Neuron (in vitro differentiated cells): ENCODE data around the gene RPRD2.
"Not testable (repeated sequence)": the region's sequence is repeated elsewhere in the genome, so short reads cannot be mapped to it uniquely, and the experiment has no call there.

Source experiments
- H2AFZ ChIP-seq: one replicate; pipeline ENCODE4 v1.6.1; 2013; ENCODE audit warnings: low read depth, mild to moderate bottlenecking, inconsistent platforms, low read length, moderate library complexity
- H3K27me3 ChIP-seq: one replicate; pipeline ENCODE4 v1.6.1; 2013; ENCODE audit warnings: low read length; ENCODE audit not compliant: insufficient read depth
- H3K36me3 ChIP-seq: one replicate; pipeline ENCODE4 v1.6.1; 2013; ENCODE audit warnings: low read length; ENCODE audit not compliant: insufficient read depth
- H3K4me1 ChIP-seq: one replicate; pipeline ENCODE4 v1.6.1; 2013; ENCODE audit warnings: low read length; ENCODE audit not compliant: insufficient read depth
- H3K4me3 ChIP-seq: 2 replicates; pipeline ENCODE4 v1.5.1; 2013; ENCODE audit warnings: mild to moderate bottlenecking, low read length, moderate library complexity
- H3K9me3 ChIP-seq: one replicate; pipeline ENCODE4 v1.6.1; 2013; ENCODE audit warnings: low read length

The RPRD2 gene

DNA sequence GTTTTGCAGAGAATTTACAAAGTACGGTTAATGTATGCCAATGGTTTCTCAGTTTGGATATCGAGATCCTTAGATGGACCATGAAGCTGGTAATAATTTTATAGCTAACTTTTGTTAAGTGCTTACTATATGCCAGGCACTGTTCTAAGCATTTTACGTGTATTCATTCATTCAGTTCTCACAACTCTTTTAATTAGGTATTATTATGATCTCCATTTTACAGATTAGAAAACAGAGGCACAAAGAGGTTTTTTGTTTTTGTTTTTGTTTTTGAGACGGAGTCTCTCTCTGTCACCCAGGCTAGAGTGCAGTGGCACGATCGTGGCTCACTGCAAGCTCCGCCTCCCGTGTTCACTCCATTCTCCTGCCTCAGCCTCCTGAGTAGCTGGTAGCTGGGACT, 7.2 kb downstream of the RPRD2 start:
- Histone ChIP-seq H3K4me1 (peaks cover 7% of the 10 kb centered on the region), H2AFZ (no peak overlapping the region), H3K36me3 (no peaks in the 10 kb centered on the region), H3K9me3 (no peaks in the 10 kb centered on the region), H3K4me3 (no peak overlapping the region), H3K27me3 (no peaks in the 10 kb centered on the region)

DNA sequence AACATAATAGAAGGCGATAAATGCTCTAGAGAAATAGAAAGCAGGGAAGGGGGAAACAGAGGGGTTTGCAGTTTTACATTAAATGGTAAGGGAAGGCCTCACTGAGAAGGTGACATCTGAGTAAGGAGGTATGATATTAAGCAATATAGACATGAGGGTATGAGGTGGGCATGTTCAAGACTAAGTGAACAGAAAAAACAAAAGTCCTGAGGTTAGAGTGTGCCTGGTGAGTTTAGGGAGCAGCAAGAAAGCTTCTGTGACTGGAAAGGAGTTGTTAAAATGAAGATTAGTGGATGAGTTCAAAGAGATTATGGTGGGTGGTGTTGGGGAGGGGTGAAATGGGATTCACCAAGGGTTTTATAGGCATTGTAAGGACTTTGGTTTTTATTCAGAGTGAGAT, 8.6 kb downstream of the RPRD2 start:
- no peak overlapping the region for H2AFZ ChIP-seq
- no peaks in the 10 kb centered on the region for H3K36me3 ChIP-seq
- no peaks in the 10 kb centered on the region for H3K27me3 ChIP-seq
- H3K4me3 ChIP-seq: no peak overlapping the region
- H3K4me1 ChIP-seq: no peaks in the 10 kb centered on the region
- H3K9me3 ChIP-seq: no peaks in the 10 kb centered on the region

DNA sequence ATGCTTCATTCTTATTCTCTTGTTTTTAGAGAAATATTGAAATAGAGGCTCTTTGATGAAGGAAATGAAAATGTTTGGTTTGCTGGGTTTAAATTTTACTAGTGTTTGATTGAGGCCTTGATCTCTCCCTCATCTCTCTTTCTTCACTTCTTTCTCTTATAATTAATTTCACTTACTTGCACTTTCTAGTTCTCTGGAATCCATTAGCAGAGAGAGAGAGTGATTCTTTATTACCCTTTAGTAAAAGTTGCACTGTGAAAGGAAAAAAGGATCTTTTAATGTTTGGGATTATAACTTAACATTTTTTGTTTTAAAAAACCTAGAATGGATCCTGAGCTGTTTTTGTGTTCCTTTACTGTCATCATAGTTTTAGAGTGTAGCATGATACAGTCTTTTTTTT, 12.2 kb downstream of the RPRD2 start:
- no peaks in the 10 kb centered on the region for H3K27me3 ChIP-seq
- H3K4me3 ChIP-seq: no peak overlapping the region
- no peak overlapping the region for H2AFZ ChIP-seq
- H3K4me1 ChIP-seq: no peaks in the 10 kb centered on the region
- peaks cover 1% of the 10 kb centered on the region for H3K36me3 ChIP-seq
- no peaks in the 10 kb centered on the region for H3K9me3 ChIP-seq

DNA sequence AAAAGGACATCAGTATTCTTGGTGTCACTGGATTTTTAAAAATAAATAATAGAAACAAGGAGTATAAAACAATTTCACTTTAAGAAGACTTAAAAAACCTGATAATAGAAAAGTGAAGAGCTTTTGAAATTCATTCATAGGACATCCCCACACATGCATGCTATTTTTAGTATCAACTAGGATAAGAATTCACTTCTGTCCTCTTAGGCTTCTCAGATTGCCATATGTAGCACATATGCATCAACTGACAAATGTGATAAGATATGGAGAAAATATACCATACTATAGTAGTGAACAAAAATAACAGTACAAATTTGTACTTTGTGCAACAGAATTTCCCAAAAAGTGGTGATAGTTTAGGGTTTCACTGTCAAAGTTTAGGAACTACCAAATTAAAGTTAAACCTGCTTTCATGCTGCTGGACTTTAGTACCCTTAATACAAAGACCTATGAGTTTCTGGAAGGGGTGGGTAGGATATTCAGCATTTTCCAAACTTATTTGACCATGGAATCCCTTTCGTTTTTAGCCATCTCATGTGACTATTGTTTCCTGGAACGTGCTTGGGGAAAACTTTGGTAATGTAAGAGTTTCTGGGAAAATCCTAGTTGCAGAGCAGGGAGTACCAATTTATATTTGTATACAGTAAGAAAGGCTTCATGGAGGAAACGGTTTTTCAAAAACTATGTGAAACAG, 19.8 kb downstream of the RPRD2 start:
- Histone ChIP-seq H3K4me3 (no peak overlapping the region), H3K27me3 (no peaks in the 10 kb centered on the region), H2AFZ (no peak overlapping the region), H3K9me3 (no peaks in the 10 kb centered on the region), H3K4me1 (no peaks in the 10 kb centered on the region), H3K36me3 (peaks cover 3% of the 10 kb centered on the region)

DNA sequence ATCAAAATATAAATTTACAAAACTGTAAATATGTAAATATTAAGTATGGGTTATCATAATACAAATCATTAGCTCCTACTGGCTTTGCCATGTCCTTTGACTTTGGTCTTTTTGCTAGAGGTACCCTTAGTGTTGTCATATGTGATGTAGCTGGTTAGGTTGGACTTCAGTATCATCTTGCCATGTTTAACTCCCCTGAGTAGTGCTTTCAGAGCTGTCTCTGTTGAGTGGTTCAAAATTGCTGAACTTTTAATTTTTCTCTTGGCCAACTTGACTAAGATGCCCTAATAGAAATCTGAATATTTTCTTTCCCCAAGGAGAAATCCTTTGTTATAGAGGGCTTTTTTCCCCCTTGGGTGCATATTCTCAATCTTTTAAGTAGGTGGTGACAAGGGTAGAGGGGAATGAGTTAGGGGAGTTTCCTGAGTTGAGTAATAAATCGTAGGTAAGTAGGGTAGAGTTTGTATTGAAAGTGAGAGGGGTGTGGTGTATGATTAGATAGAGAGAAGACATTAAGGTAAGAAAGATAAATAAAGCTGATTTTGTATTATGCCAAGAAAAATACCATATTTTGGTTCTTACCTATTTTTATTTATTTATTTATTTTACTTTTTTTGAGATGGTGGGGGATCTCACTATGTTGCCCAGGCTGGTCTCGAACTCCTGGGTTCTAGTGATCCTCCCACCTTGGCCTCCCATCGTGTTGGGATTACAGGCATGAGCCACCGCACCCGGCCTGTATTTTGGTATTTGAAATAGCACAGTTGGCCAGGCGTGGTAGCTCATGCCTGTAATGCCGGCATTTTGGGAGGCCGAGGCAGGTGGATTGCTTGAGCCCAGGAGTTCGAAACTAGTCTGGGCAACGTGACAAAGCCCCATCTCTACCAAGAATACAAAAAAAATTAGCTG, 21.8 kb downstream of the RPRD2 start:
- H3K9me3 ChIP-seq: no peaks in the 10 kb centered on the region
- H2AFZ ChIP-seq: no peak overlapping the region
- H3K27me3 ChIP-seq: no peaks in the 10 kb centered on the region
- peaks cover 6% of the 10 kb centered on the region for H3K36me3 ChIP-seq
- no peaks in the 10 kb centered on the region for H3K4me1 ChIP-seq
- H3K4me3 ChIP-seq: no peak overlapping the region

DNA sequence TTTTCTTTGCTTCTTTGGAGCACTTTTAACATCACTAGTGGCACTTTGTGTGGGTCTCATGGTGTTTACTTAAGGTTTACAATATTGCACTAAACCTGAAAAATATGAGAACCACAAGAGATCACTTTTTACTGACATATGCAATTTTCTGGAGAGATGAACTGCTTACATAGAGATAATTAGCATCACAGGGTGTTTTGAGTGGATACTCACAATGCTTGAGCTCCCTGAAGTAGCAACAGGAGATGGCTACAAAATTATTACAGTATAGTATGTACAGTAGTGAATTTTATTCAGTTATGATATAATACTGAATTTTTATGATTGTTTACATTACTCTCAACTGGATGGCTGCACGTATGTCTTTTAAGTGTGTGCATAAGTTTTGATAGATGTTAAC, 22.6 kb downstream of the RPRD2 start:
- Histone ChIP-seq H3K27me3 (no peaks in the 10 kb centered on the region), H2AFZ (no peak overlapping the region)

DNA sequence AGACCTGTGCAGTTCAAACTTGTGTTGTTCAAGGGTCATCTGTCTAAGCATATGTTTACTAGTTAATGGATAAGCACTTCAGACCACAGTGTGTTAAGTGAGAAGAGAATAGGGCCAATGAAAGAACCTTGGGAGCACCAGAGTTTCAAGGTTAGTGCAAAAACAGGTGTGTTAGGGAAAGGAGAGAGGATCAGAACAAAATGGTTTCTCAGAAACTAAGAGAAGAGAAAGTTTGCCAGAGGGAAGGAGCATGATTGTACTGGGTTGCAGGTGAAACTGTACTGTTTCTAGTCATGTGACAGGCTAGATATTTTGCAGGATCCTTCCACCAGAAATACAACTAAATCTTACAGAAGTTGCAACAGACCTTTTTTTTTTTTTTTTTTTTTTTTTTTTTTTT, 23.3 kb downstream of the RPRD2 start:
- H3K36me3 ChIP-seq: peaks cover 3% of the 10 kb centered on the region
- H3K9me3 ChIP-seq: no peaks in the 10 kb centered on the region
- H2AFZ ChIP-seq: no peak overlapping the region
- H3K27me3 ChIP-seq: no peaks in the 10 kb centered on the region
- no peaks in the 10 kb centered on the region for H3K4me1 ChIP-seq
- H3K4me3 ChIP-seq: no peak overlapping the region

More for the DNA sequence above, 22.6 kb downstream of the RPRD2 start:
- Histone ChIP-seq H3K9me3 (no peaks in the 10 kb centered on the region), H3K36me3 (peaks cover 3% of the 10 kb centered on the region), H3K4me3 (no peak overlapping the region), H3K4me1 (no peaks in the 10 kb centered on the region)

DNA sequence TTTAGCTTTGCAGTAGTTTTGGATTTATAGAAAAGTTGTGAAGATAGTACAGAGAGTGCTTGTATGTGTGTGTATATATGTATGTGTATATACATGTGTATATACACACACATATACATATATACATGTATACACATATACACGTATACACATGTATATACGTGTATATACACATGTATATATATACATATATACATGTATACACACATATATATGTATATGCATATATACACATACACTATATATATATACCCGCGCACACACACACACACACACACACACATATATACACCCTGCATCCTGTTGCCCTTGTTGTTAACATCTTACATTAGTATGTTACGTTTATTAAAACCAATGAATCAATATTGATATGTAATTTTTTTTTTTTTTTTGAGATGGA, 24.3 kb downstream of the RPRD2 start:
- no peaks in the 10 kb centered on the region for H3K4me1 ChIP-seq
- peaks cover 4% of the 10 kb centered on the region for H3K36me3 ChIP-seq
- H3K27me3 ChIP-seq: no peaks in the 10 kb centered on the region
- H3K9me3 ChIP-seq: no peaks in the 10 kb centered on the region
- H2AFZ ChIP-seq: no peak overlapping the region
- no peak overlapping the region for H3K4me3 ChIP-seq

DNA sequence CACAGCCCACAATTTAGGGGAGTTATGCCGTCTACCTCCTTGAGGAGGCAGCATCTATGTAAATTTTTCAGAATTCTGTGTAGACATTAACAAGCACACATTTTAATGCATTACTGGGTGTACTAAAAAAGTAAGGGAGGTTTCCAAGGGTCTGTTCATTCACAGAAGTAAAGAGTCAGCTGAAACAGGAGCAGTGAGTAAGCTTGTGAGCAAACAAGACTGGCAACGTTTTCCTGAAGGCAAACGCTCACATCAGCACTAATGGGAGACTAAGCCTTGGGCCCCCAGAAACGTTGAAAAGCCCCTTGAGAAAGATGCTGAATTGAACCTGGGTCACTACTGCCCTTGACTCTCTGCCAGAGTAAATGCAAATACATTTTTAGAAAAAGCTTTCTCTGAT, 25.7 kb downstream of the RPRD2 start:
- Histone ChIP-seq H3K27me3 (no peaks in the 10 kb centered on the region), H3K9me3 (no peaks in the 10 kb centered on the region), H2AFZ (no peak overlapping the region), H3K4me3 (no peak overlapping the region), H3K4me1 (no peaks in the 10 kb centered on the region), H3K36me3 (peaks cover 4% of the 10 kb centered on the region)

DNA sequence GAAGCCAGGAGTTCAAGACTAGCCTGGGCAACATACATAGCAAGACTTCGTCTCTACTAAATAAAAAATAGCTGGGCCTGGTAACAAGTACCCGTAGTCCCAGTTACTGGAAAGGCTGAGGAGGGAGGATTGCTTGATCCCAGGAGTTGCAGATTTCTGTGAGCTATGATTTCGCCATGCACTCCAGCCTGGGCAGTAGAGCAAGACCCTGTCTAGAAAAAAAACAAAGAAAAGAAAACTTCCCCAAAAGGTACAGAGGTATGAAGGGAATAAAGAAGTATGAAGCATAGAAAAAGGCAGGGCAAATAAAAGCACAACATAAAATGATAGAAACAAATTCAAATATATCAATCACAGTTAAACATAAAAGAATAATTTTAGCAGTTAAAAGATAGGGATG, 28.7 kb downstream of the RPRD2 start:
- Histone ChIP-seq H3K27me3 (no peaks in the 10 kb centered on the region), H3K9me3 (peaks cover 2% of the 10 kb centered on the region), H3K4me3 (no peak overlapping the region), H2AFZ (no peak overlapping the region), H3K4me1 (no peaks in the 10 kb centered on the region), H3K36me3 (peaks cover 4% of the 10 kb centered on the region)

DNA sequence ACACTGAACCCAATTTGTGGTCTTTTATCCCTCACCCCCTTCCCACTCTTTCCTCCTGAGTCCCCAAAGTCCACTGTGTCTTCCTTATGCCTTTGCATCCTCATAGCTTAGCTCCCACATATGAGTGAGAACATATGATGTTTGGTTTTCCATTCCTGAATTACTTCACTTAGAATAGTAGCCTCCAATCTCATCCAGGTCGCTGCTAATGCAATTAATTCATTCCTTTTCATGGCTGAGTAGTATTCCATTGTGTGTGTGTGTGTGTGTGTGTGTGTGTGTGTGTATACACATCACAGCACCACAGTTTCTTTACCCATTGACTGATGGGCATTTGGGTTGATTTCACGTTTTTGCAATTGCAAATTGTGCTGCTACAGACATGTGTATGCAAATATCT, 31.2 kb downstream of the RPRD2 start:
- H3K4me3 ChIP-seq, H3K9me3 ChIP-seq, H3K27me3 ChIP-seq, H3K36me3 ChIP-seq, H3K4me1 ChIP-seq, H2AFZ ChIP-seq: not testable (repeated sequence)

DNA sequence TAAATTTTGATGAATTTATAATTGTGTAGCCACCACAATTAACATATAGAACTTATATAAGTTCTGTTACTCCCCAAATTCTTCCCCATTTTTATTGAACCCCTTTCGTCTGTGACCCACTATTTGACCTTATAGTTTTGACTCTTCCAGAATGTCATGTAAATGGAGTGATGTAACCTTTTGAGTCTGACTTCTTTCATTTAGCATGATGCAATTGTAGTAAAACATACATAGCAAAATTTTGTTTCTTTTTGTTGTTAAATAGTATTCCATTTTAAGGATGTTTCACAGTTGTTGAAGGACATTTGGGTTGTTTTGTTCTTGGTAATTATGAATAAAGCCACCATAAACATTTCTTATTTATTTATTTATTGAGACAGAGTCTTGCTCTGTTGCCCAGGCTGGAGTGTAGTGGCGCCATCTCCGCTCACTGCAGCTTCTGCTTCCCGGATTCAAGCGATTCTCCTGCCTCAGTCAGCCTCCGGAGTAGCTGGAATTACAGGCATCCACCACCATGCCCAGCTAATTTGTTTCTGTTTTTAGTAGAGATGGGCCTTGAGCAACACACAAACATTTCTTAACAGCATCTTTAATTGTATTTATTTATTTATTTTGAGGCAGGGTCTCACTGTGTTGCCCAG, 33.6 kb downstream of the RPRD2 start:
- Histone ChIP-seq H3K36me3 (peaks cover under 1% of the 10 kb centered on the region), H3K27me3 (no peaks in the 10 kb centered on the region), H3K9me3 (peaks cover 5% of the 10 kb centered on the region), H3K4me1 (no peaks in the 10 kb centered on the region), H2AFZ (no peak overlapping the region), H3K4me3 (no peak overlapping the region)

DNA sequence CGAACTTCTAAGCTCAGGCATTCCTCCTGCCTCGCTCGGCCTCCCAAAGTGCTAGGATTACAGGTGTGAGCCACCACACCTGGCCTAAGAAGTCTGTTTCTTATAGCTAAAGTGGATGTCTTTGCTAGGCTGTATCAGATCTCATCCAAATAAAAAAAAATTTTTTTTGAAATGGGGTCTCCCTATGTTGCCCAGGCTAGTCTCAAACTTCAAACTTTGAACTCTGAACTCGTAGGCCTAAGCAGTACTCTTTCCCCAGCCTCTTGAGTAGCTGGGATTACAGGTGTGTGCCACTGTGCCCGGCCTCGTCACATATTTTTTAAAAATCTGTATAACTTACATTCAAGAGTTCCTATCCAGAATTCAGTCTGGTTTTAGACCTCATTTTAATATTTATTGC, 40.5 kb downstream of the RPRD2 start:
- no peak overlapping the region for H2AFZ ChIP-seq
- peaks cover 3% of the 10 kb centered on the region for H3K9me3 ChIP-seq
- no peak overlapping the region for H3K4me3 ChIP-seq
- no peaks in the 10 kb centered on the region for H3K27me3 ChIP-seq
- H3K36me3 ChIP-seq: no peaks in the 10 kb centered on the region
- H3K4me1 ChIP-seq: no peaks in the 10 kb centered on the region
